ENCODE data around the gene KHSRP. TPM values are rescaled to one million over a fixed set of nuclear protein-coding genes. Genes with fewer than 3 reads are reported as not detected.

The KHSRP gene
- total and polyA plus RNA-seq, 2 of the 4 experiments (the other 2 are of a cell fraction): 31.9 to 93.7 TPM

- in situ Hi-C loops (cut with MboI; ENCODE audit: low sequenced_read_pairs): no loop called here
Observed at GRCh38 chr19:6409346-6409745, 15.3 kb downstream of the KHSRP start.

More at GRCh38 chr19:6409346-6409745, 15.3 kb downstream of the KHSRP start:
- Histone ChIP-seq H3K4me3 (ENCODE audit: insufficient read depth, low read depth, low read length) (no peak overlapping the region), H4K8ac (ENCODE audit: low read depth in 2 of 2, low read length in 2 of 2) (no peak overlapping the region), H3K9me3 (ENCODE audit: control insufficient read depth, insufficient read depth, low read length) (no peaks in the 10 kb centered on the region), H2BK20ac (ENCODE audit: low read depth, low read length) (no peak overlapping the region), H2BK120ac (ENCODE audit: low read depth, low read length) (no peak overlapping the region), H2AK9ac (replicated peaks; ENCODE audit: low read depth, low read length, poor library complexity) (no peak overlapping the region), H3K14ac (replicated peaks; ENCODE audit: low read depth, low read length) (no peak overlapping the region), H2AK5ac (ENCODE audit: low read depth, low read length) (no peak overlapping the region), H3K27ac (ENCODE audit: insufficient read depth, low read length) (no peak overlapping the region), H3K79me1 (ENCODE audit: low read depth in 1 of 2, low read length in 2 of 2) (no peaks in the 10 kb centered on the region), H4K20me1 (ENCODE audit: insufficient read depth, low read length) (no peaks in the 10 kb centered on the region; the same call in 1 of the 2 replicates), H2BK5ac (ENCODE audit: low read depth, low read length, poor library complexity, severe bottlenecking) (no peak overlapping the region), H4K5ac (ENCODE audit: low read depth, low read length) (no peak overlapping the region), H3K9me1 (ENCODE audit: insufficient read depth, low read length) (no peaks in the 10 kb centered on the region; the same call in 1 of the 2 replicates), H3K56ac (ENCODE audit: extremely low read depth, insufficient read depth, low read length) (no peak overlapping the region), H3K4me1 (ENCODE audit: control insufficient read depth, insufficient read depth, low read length) (no peaks in the 10 kb centered on the region), H2AFZ (replicated peaks; ENCODE audit: low read length, poor library complexity) (no peak overlapping the region), H2BK15ac (ENCODE audit: low read depth, low read length) (no peak overlapping the region), H3K4me2 (ENCODE audit: low read depth, low read length) (no peak overlapping the region), H3K27me3 (ENCODE audit: control insufficient read depth, insufficient read depth, low read length) (no peaks in the 10 kb centered on the region), H3K9ac (ENCODE audit: low read depth, low read length) (no peak overlapping the region), H4K91ac (ENCODE audit: insufficient read depth, low read depth, low read length) (no peak overlapping the region), H3K23ac (ENCODE audit: low read depth, low read length) (no peak overlapping the region), H3K18ac (ENCODE audit: low read depth, low read length) (no peak overlapping the region), H3K4ac (ENCODE audit: low read depth, low read length) (no peak overlapping the region), H3K36me3 (ENCODE audit: control insufficient read depth, insufficient read depth, low read length) (peaks cover 13% of the 10 kb centered on the region)
- no CpG with 5 or more reads among the region's 6 CpGs for WGBS, 2 experiments (ENCODE audit: extremely low coverage in 2 of 2, insufficient read length in 1 of 2)
- CTCF ChIA-PET: no interaction called here
- POLR2A ChIA-PET (ENCODE audit: unreplicated experiment): no interaction called here
- intact Hi-C loops (cut with micrococcal nuclease) (no loop called here), dilution Hi-C loops (cut with HindIII; ENCODE audit: low sequenced_read_pairs, unreplicated experiment) (no loop called here)
- BruUV-seq (replicated peaks): no TSS peak
- no peak for ATAC-seq (ENCODE audit: low read depth)
- no peak for DNase-seq
- no peak for TF ChIP-seq MAZ (IDR thresholded peaks at IDR 0.05; ENCODE audit: borderline replicate concordance, low read depth, low read length)
- no peak for TF ChIP-seq MAFK (IDR thresholded peaks at IDR 0.05; ENCODE audit: low read depth, low read length)
- TF ChIP-seq ELK1 (IDR thresholded peaks at IDR 0.05; ENCODE audit: borderline replicate concordance, low read depth, low read length): no peak
- no peak for TF ChIP-seq RCOR1 (IDR thresholded peaks at IDR 0.05; ENCODE audit: insufficient replicate concordance, low read length)
- no peak for TF ChIP-seq RAD21 (IDR thresholded peaks at IDR 0.05; ENCODE audit: low read length)
- no peak for TF ChIP-seq POLR2A (IDR thresholded peaks at IDR 0.05; ENCODE audit: low read depth, low read length)
- no peak for TF ChIP-seq USF2 (IDR thresholded peaks at IDR 0.05; ENCODE audit: low read depth, low read length)
- TF ChIP-seq NFE2L2 (IDR thresholded peaks at IDR 0.05; ENCODE audit: low read depth, low read length): no peak
- no peak for TF ChIP-seq CHD1 (IDR thresholded peaks at IDR 0.05; ENCODE audit: low read depth, low read length)

Measured in IMR-90 (cell line).